ENCODE measurements around the gene KCNQ5. TPM values are rescaled to one million over a fixed set of nuclear protein-coding genes. Genes with fewer than 3 reads are reported as not detected.

Gene KCNQ5
- total and polyA plus RNA-seq, 8 donors, result 1.7 to 4.5 (median 2.5) TPM

- DNase-seq (no peak), ATAC-seq (no peak)
- intact Hi-C loops (cut with DNase I), result no loop called here
- no peak for TF ChIP-seq CTCF (IDR thresholded peaks at IDR 0.05)
- H3K27me3 ChIP-seq, result no peaks in the 10 kb centered on the region
- H3K36me3 ChIP-seq, result no peaks in the 10 kb centered on the region
- H3K9me3 ChIP-seq, result no peaks in the 10 kb centered on the region
- no peak overlapping the region for H3K27ac ChIP-seq
- H3K4me3 ChIP-seq, result no peak overlapping the region
- H3K4me1 ChIP-seq, result no peaks in the 10 kb centered on the region
Measured at GRCh38 chr6:73240730-73241129, 618.9 kb downstream of the KCNQ5 start.

- no peaks in the 10 kb centered on the region for H3K27me3 ChIP-seq
- H3K36me3 ChIP-seq, result no peaks in the 10 kb centered on the region
- no peaks in the 10 kb centered on the region for H3K9me3 ChIP-seq
- no peak for ATAC-seq
- H3K27ac ChIP-seq, result no peak overlapping the region
- H3K4me1 ChIP-seq, result no peaks in the 10 kb centered on the region
- intact Hi-C loops (cut with DNase I), result no loop called here
- DNase-seq, result no peak
- H3K4me3 ChIP-seq, result no peak overlapping the region
- no peak for TF ChIP-seq CTCF (IDR thresholded peaks at IDR 0.05)
Measured at GRCh38 chr6:73242001-73242400, 620.1 kb downstream of the KCNQ5 start.

Small RNAs within 50 kb of the gene (microRNA-seq; reads per million reads assigned to microRNA genes)
- 0 reads per million in 2 donors for gene MIR4282

Measured in left lung (tissue), 10 donors.